HepG2 (cell line): ENCODE measurements around the gene LSM5. TPM values are rescaled to one million over a fixed set of nuclear protein-coding genes. Genes with fewer than 3 reads are reported as not detected.
A peak's percentile ranks its signal among the peaks of the same experiment; 100 is the strongest.

Experiments used
- BCL6 ChIP-seq: IDR thresholded peaks from 2 replicates; pipeline ENCODE4 v1.6.1; 2016; ENCODE audit warnings: missing genetic modification reagents, missing compliant biosample characterization
- BRCA1 ChIP-seq: sonication (generic); formaldehyde crosslinking; IDR thresholded peaks from 2 replicates; pipeline ENCODE4 v1.4.0; 2020; ENCODE audit warnings: missing genetic modification reagents
- DDIT3 ChIP-seq: sonication (generic); formaldehyde crosslinking; IDR thresholded peaks from 2 replicates; pipeline ENCODE4 v1.4.0; 2020; ENCODE audit warnings: mild to moderate bottlenecking, missing genetic modification reagents
- FOXO4 ChIP-seq: sonication (generic); formaldehyde crosslinking; conservative IDR thresholded peaks from 2 replicates; pipeline ENCODE4 v1.8.1; 2023; ENCODE audit warnings: missing genetic modification reagents
- GLI4 ChIP-seq: sonication (generic); formaldehyde crosslinking; IDR thresholded peaks from 2 replicates; pipeline ENCODE4 v1.5.1; 2020; ENCODE audit warnings: missing genetic modification reagents, mild to moderate bottlenecking, moderate library complexity, borderline replicate concordance
- KAT8 ChIP-seq: IDR thresholded peaks from 2 replicates; pipeline ENCODE4 v1.6.1; 2016; ENCODE audit warnings: missing genetic modification reagents, missing compliant biosample characterization
- KDM2A ChIP-seq: sonication (generic); formaldehyde crosslinking; IDR thresholded peaks from 2 replicates; pipeline ENCODE4 v1.4.0; 2020; ENCODE audit warnings: low read depth, missing genetic modification reagents, borderline replicate concordance
- PHF8 ChIP-seq: sonication (generic); formaldehyde crosslinking; IDR thresholded peaks from 2 replicates; pipeline ENCODE4 v1.5.0; 2020; ENCODE audit warnings: missing genetic modification reagents
- POLR2AphosphoS2 ChIP-seq: IDR thresholded peaks from 2 replicates; pipeline ENCODE4 v1.6.1; 2011; ENCODE audit warnings: low read depth, low read length, improper control_type of control experiment
- RBAK ChIP-seq: sonication (generic); formaldehyde crosslinking; IDR thresholded peaks from 2 replicates; pipeline ENCODE4 v1.5.1; 2020; ENCODE audit warnings: mild to moderate bottlenecking, missing genetic modification reagents
- TARDBP ChIP-seq: sonication (generic); formaldehyde crosslinking; IDR thresholded peaks from 2 replicates; pipeline ENCODE4 v1.8.0; 2022; ENCODE audit warnings: mild to moderate bottlenecking, missing genetic modification reagents
- TBL1XR1 ChIP-seq: fragments of 150-350 bp; IDR thresholded peaks from 2 replicates; pipeline ENCODE4 v1.6.1; 2014; ENCODE audit warnings: borderline replicate concordance, low read length; ENCODE audit not compliant: partially characterized antibody
- ZBTB25 ChIP-seq: IDR thresholded peaks from 2 replicates; pipeline ENCODE4 v1.6.1; 2018; ENCODE audit warnings: missing genetic modification reagents
- ZBTB42 ChIP-seq: sonication (generic); formaldehyde crosslinking; IDR thresholded peaks from 2 replicates; pipeline ENCODE4 v1.5.0; 2020; ENCODE audit warnings: mild to moderate bottlenecking, missing genetic modification reagents
- ZBTB46 ChIP-seq: sonication (generic); formaldehyde crosslinking; IDR thresholded peaks from 2 replicates; pipeline ENCODE4 v1.4.0; 2020; ENCODE audit warnings: mild to moderate bottlenecking, missing genetic modification reagents, borderline replicate concordance
- ZFY ChIP-seq: sonication (generic); formaldehyde crosslinking; IDR thresholded peaks from 2 replicates; pipeline ENCODE4 v1.4.0; 2020; ENCODE audit warnings: missing genetic modification reagents
- ZNF143 ChIP-seq: sonication (generic); formaldehyde crosslinking; IDR thresholded peaks from 2 replicates; pipeline ENCODE4 v1.4.0; 2020; ENCODE audit warnings: missing genetic modification reagents
- ZNF180 ChIP-seq: sonication (generic); formaldehyde crosslinking; IDR thresholded peaks from 2 replicates; pipeline ENCODE4 v1.4.0; 2020; ENCODE audit warnings: low read depth, missing genetic modification reagents, borderline replicate concordance
- ZNF20 ChIP-seq: sonication (generic); formaldehyde crosslinking; IDR thresholded peaks from 2 replicates; pipeline ENCODE4 v1.4.0; 2020; ENCODE audit warnings: mild to moderate bottlenecking, moderate library complexity, missing genetic modification reagents
- ZNF350 ChIP-seq: sonication (generic); formaldehyde crosslinking; IDR thresholded peaks from 2 replicates; pipeline ENCODE4 v1.4.0; 2020; ENCODE audit warnings: mild to moderate bottlenecking, low read depth, missing genetic modification reagents, borderline replicate concordance
- ZNF639 ChIP-seq: conservative IDR thresholded peaks from 2 replicates; pipeline ENCODE4 v1.6.1; 2018; ENCODE audit warnings: missing genetic modification reagents
- ZNF704 ChIP-seq: sonication (generic); formaldehyde crosslinking; IDR thresholded peaks from 2 replicates; pipeline ENCODE4 v1.8.1; 2023; ENCODE audit warnings: mild to moderate bottlenecking, inconsistent platforms, moderate library complexity, missing genetic modification reagents, borderline replicate concordance
- polyA plus RNA-seq, 8 experiments: library from polyadenylated mRNA; depleted of rRNA in 3 of 8; stranded (reverse) in 7 of 8; unstranded in 1 of 8; fragments of >200 nt; fragmentation: Illumina TruSeq in 4 of 8; extraction: Trizol in 4 of 8; gene quantifications; 2 replicates each; pipeline versions ENCODE4 v1.2.1 to v1.2.3, GENCODE V29; 2011 to 2016; ENCODE audit warnings: low read depth in 4 of 8, missing spikeins in 1 of 8, mixed read lengths in 1 of 8; ENCODE audit not compliant: insufficient read depth in 1 of 8
- total RNA-seq, 5 experiments: library from RNA; depleted of rRNA; stranded (reverse); fragments of >200 nt; fragmentation: Illumina TruSeq; extraction: Trizol; gene quantifications; 2 replicates each; pipeline ENCODE4 v1.2.3, GENCODE V29; 2016; ENCODE audit warnings: low read depth in 1 of 5

Gene LSM5
- total and polyA plus RNA-seq, 2 of the 13 experiments (the other 11 are each of a cell fraction or from before 2014, with no cell fraction given): 30.3 to 183 TPM

- TF ChIP-seq FOXO4 (CRISPR knock-in tag) (0 out of 2 replicates have a peak, but pooled peaks have one; percentile 94), ZBTB42 (CRISPR knock-in tag) (no peak), POLR2AphosphoS2 (no peak), ZNF639 (peak; percentile 77; the same call in 1 of the 2 replicates), GLI4 (CRISPR knock-in tag) (peak; percentile 95; the same call in 1 of the 2 replicates), ZBTB25 (peak; percentile 34; the same call in 1 of the 2 replicates), TARDBP (CRISPR knock-in tag) (peak; percentile 85), BCL6 (CRISPR knock-in tag) (peak; percentile 55), BRCA1 (peak; percentile 28; the same call in 1 of the 2 replicates), RBAK (CRISPR knock-in tag) (no peak), ZNF143 (CRISPR knock-in tag) (peak; percentile 44; the same call in 1 of the 2 replicates), ZFY (CRISPR knock-in tag) (peak; percentile 96), PHF8 (CRISPR knock-in tag) (peak; percentile 99), ZNF704 (CRISPR knock-in tag) (no peak), ZNF180 (CRISPR knock-in tag) (peak; percentile 81; the same call in 1 of the 2 replicates), KDM2A (CRISPR knock-in tag) (peak; percentile 95), DDIT3 (0 out of 2 replicates have a peak, but pooled peaks have one; percentile 46), ZBTB46 (CRISPR knock-in tag) (no peak), ZNF350 (CRISPR knock-in tag) (peak; percentile 75; the same call in 1 of the 2 replicates), ZNF20 (no peak), TBL1XR1 (no peak), KAT8 (CRISPR knock-in tag) (peak; percentile 93)
These were observed 5.3 kb upstream of the LSM5 start, which contains the start of gene AVL9 (continued) for GRCh38 chr7:32495298-32496051.
